Erythroblast (primary cell): ENCODE results near the gene PSORS1C2.

Experiments used
- GATA1 ChIP-seq: IDR thresholded peaks from 2 replicates; pipeline ENCODE4 v1.6.1; 2011; ENCODE audit warnings: low read depth, mild to moderate bottlenecking, control low read depth, low read length, moderate library complexity
- POLR2A ChIP-seq: IDR thresholded peaks from 2 replicates; pipeline ENCODE4 v1.6.1; 2011; ENCODE audit warnings: mild to moderate bottlenecking, low read length

DNA sequence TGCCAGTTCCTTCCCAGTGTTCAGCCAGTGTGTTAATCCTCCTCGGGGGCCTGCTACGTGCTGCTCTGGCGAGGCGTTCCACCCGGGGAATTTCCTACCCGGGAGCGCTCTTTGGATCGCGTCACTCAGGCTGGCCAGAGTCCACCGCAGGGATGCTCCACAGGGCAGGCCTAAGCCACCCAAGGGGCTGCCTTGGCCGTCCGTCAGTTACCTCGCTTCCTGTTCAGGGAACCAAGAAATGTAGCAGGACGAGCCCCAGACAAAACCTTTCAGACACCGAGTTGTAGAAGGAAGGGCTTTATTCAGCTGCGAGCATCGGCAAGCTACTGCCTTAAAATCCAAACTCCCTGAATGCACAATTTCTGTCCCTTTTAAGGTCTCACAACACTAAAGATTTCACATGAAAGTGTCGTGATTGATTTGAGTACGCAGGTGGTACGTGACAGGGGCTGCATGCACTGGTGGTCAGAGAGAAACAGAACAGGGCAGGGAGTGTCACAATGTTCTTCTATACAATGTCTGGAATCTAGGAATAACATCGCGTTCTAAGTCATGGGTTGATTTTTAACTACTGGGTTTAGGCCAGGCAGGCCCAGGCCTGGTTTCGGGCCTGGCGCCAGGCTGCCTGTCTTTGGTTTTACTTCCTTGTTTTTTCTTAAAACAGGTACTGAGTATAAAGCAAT, 47.3 kb upstream of the PSORS1C2 start:
- no peak for TF ChIP-seq POLR2A
- TF ChIP-seq GATA1 = no peak
